ENCODE results near the gene EIF4E3. TPM values are rescaled to one million over a fixed set of nuclear protein-coding genes. Genes with fewer than 3 reads are reported as not detected.

EIF4E3 gene
- total RNA-seq, 2 experiments from 2014 or later: 48.2 to 50.4 TPM

DNA sequence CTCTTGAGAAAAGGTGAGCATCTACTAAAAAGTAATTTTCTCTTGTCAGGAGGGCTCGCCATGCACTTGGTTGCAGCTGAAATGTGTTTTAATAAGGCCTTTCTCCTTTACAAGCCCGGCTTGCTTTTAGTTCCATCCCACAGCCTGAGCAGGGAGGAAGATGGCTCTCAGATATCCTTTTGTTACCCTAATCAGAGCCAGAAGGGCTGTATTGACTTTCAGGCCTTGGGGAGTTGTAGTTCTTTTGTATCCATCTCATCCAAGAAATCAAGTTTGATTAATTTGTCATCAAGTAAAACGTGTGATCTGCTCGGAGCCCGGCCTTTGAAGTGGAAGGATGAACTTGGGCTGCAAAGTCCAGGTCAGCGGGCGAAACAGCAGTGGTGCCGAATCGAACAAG lies 52.9 kb downstream of the EIF4E3 start:
- intact Hi-C loops (cut with DNase I, micrococcal nuclease): no loop called here
- H3K4me3 ChIP-seq (ENCODE audit: low read length): no peak overlapping the region
- no peak for DNase-seq
- CTCF ChIA-PET: no interaction called here
- H3K36me3 ChIP-seq (ENCODE audit: insufficient read depth, low read length): peaks cover 4% of the 10 kb centered on the region
- Mint-ChIP-seq H3K36me3 (ENCODE audit: low read depth) (peaks cover 37% of the 10 kb centered on the region), H3K9me3 (no peaks in the 10 kb centered on the region), H3K4me1 (ENCODE audit: low read depth) (peaks cover 8% of the 10 kb centered on the region), H3K27me3 (no peaks in the 10 kb centered on the region), H3K27ac (peak overlapping the region; percentile 52), H3K4me3 (no peak overlapping the region)
- POLR2A ChIA-PET: interaction anchor here (0.6 kb wide), 1 partner anchor 37 kb away, joined by 3 read pairs; no protein-coding TSS in a partner anchor
- no peaks in the 10 kb centered on the region for H3K27me3 ChIP-seq (ENCODE audit: control insufficient read depth in 1 of 2, insufficient read depth in 2 of 2, low read length in 2 of 2)
- H3K4me1 ChIP-seq (ENCODE audit: insufficient read depth, low read length): no peaks in the 10 kb centered on the region
- H3K27ac ChIP-seq (ENCODE audit: low read depth in 1 of 2, low read length in 2 of 2): no peak overlapping the region
- ATAC-seq (ENCODE audit: poor library complexity): no peak
- H3K9me3 ChIP-seq (ENCODE audit: control insufficient read depth in 1 of 2, insufficient read depth in 1 of 2, low read length in 2 of 2): no peaks in the 10 kb centered on the region
- TF ChIP-seq, protein P1, sequence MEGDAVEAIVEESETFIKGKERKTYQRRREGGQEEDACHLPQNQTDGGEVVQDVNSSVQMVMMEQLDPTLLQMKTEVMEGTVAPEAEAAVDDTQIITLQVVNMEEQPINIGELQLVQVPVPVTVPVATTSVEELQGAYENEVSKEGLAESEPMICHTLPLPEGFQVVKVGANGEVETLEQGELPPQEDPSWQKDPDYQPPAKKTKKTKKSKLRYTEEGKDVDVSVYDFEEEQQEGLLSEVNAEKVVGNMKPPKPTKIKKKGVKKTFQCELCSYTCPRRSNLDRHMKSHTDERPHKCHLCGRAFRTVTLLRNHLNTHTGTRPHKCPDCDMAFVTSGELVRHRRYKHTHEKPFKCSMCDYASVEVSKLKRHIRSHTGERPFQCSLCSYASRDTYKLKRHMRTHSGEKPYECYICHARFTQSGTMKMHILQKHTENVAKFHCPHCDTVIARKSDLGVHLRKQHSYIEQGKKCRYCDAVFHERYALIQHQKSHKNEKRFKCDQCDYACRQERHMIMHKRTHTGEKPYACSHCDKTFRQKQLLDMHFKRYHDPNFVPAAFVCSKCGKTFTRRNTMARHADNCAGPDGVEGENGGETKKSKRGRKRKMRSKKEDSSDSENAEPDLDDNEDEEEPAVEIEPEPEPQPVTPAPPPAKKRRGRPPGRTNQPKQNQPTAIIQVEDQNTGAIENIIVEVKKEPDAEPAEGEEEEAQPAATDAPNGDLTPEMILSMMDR (IDR thresholded peaks at IDR 0.05): no peak

DNA sequence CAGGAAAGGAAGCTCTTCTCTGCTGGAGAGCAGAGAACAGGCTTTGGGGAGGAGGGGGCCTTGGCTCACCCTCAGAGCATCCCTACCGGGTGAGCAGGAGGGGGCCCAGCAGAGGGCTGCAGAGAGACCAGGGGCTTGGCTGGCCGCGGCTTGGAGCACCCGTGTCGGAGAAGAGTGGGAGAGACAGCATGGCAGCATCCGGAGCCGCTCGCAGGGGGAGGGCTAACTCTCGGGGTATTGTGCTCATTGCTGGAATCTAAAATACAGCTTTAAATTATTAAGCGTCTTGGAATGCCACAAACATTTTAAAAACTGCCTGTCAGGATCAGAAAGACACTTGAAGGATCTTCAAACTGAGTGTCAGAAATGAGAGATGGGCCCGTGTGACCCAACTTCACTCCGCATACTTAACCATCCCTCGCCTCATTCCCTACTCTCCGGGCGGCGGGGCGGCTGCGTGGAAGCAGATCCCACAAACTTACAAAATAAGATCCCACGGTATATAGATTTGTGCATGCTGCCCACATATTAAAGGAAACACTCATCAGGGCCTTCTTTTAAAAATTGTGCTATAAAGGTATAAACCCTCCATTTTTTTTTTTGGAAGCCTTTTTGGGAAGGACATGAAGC lies 53.9 kb downstream of the EIF4E3 start:
- Mint-ChIP-seq H3K9me3 (no peaks in the 10 kb centered on the region), H3K27ac (no peak overlapping the region), H3K27me3 (no peaks in the 10 kb centered on the region), H3K36me3 (ENCODE audit: low read depth) (peaks cover 35% of the 10 kb centered on the region), H3K4me3 (no peak overlapping the region), H3K4me1 (ENCODE audit: low read depth) (peaks cover 8% of the 10 kb centered on the region)
- intact Hi-C loops (cut with DNase I, micrococcal nuclease): no loop called here
- Histone ChIP-seq H3K36me3 (ENCODE audit: insufficient read depth, low read length) (no peaks in the 10 kb centered on the region), H3K4me1 (ENCODE audit: insufficient read depth, low read length) (no peaks in the 10 kb centered on the region), H3K4me3 (ENCODE audit: low read length) (no peak overlapping the region), H3K9me3 (ENCODE audit: control insufficient read depth in 1 of 2, insufficient read depth in 1 of 2, low read length in 2 of 2) (peaks cover 0 to 5% of the 10 kb centered on the region in 2 experiments), H3K27ac (ENCODE audit: low read depth in 1 of 2, low read length in 2 of 2) (no peak overlapping the region), H3K27me3 (ENCODE audit: control insufficient read depth in 1 of 2, insufficient read depth in 2 of 2, low read length in 2 of 2) (no peaks in the 10 kb centered on the region)
- CTCF ChIA-PET: no interaction called here
- POLR2A ChIA-PET: no interaction called here
- TF ChIP-seq, protein P1 (IDR thresholded peaks at IDR 0.05): no peak
- DNase-seq (no peak), ATAC-seq (ENCODE audit: poor library complexity) (no peak)

DNA sequence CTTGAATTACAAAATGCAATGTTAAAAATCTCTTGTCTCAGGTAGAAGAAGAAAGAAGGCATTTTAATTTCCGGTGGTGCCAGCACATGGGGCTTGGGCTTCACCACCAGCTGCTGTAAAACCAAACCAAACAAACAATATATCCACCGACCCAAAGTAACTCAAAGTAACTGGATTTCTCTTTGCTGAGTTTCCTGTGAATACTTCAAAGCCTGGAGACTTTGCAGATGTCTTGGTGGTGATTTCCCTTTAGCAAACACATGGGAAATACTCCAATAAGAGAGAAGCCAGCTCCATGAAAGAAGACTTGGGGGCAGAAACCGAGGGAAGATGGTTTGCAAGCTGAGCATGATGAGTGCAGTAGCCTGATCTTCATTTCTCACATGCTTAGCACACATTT lies 62.6 kb downstream of the EIF4E3 start:
- Mint-ChIP-seq H3K9me3 (peaks cover 7% of the 10 kb centered on the region), H3K4me3 (peak overlapping the region; percentile 31), H3K27me3 (no peaks in the 10 kb centered on the region), H3K36me3 (ENCODE audit: low read depth) (peaks cover 39% of the 10 kb centered on the region), H3K4me1 (ENCODE audit: low read depth) (peaks cover 48% of the 10 kb centered on the region), H3K27ac (peak overlapping the region; percentile 69)
- Histone ChIP-seq H3K27ac (ENCODE audit: low read depth in 1 of 2, low read length in 2 of 2) (no peak overlapping the region), H3K36me3 (ENCODE audit: insufficient read depth, low read length) (peaks cover 9% of the 10 kb centered on the region), H3K9me3 (ENCODE audit: control insufficient read depth in 1 of 2, insufficient read depth in 1 of 2, low read length in 2 of 2) (peaks cover 0 to 5% of the 10 kb centered on the region in 2 experiments), H3K4me3 (ENCODE audit: low read length) (no peak overlapping the region), H3K27me3 (ENCODE audit: control insufficient read depth in 1 of 2, insufficient read depth in 2 of 2, low read length in 2 of 2) (no peaks in the 10 kb centered on the region), H3K4me1 (ENCODE audit: insufficient read depth, low read length) (peaks cover 12% of the 10 kb centered on the region)
- ChIA-PET CTCF (no interaction called here), POLR2A (interaction anchor here (0.9 to 1.2 kb wide), 2 partner anchors 23 to 29 kb away, joined by 3 to 4 read pairs; no protein-coding TSS in a partner anchor)
- intact Hi-C loops (cut with DNase I, micrococcal nuclease): no loop called here
- DNase-seq: no peak
- TF ChIP-seq, protein P1 (IDR thresholded peaks at IDR 0.05): no peak
- ATAC-seq (ENCODE audit: poor library complexity): peak; percentile 55

Measured in CD4-positive, alpha-beta T cell (primary cell).